HCT116 (cell line): ENCODE results near the gene RAB25. TPM values are rescaled to one million over a fixed set of nuclear protein-coding genes. Genes with fewer than 3 reads are reported as not detected.

ENCODE experiments used
- ATAC-seq: fragments of 200-7000 bp; cut with Tn5 transposase; 2 replicates; pipeline ENCODE4 v1.9.1; 2020; ENCODE audit warnings: mild to moderate bottlenecking, moderate library complexity
- BruUV-seq: library from RNA; stranded (reverse); fragments of 400-500 nt; replicated peaks from 2 replicates; lab custom pipeline; 2021; lab: Mats Ljungman, UMichigan
- CTCF ChIA-PET: fragments of 300-600 bp; sonication (Branson Sonifier 250); formaldehyde crosslinking; loops from one replicate; lab custom pipeline; 2021; ENCODE audit warnings: antibody characterized with exemption; lab: Charles Lee
- POLR2A ChIA-PET: fragments of 300-600, 350-600 bp; sonication (Branson Sonifier 250); formaldehyde crosslinking; loops from one replicate; lab custom pipeline; 2021; ENCODE audit warnings: antibody characterized with exemption; lab: Charles Lee
- RAD21 ChIA-PET, 2 experiments: fragments of 300-600 bp; sonication (Branson Sonifier 250); formaldehyde crosslinking; loops; one replicate each; lab custom pipeline; 2023; ENCODE audit warnings: low total read pairs in 2 of 2; ENCODE audit not compliant: uncharacterized antibody in 2 of 2, unreplicated experiment in 2 of 2, low non-redundant PET in 1 of 2; lab: Charles Lee
- DNase-seq: peaks from one replicate; pipeline ENCODE4 v3.0.0-alpha.2; 2010; ENCODE audit warnings: low read depth, low spot score
- H2AFZ ChIP-seq: fragments of 200-600 bp; shearing (Covaris generic), sonication (generic); 2 replicates; pipeline ENCODE4 v1.6.1; 2017; ENCODE audit warnings: low read depth, mixed run types, mixed read lengths, antibody characterized with exemption, low read length; ENCODE audit not compliant: poor library complexity, severe bottlenecking
- H3K27ac ChIP-seq: 2 replicates; pipeline ENCODE4 v1.5.1; 2012; ENCODE audit warnings: low read depth, low read length
- H3K27me3 ChIP-seq: fragments of 200-600 bp; sonication (generic); 2 replicates; pipeline ENCODE4 v1.6.1; 2016; ENCODE audit warnings: mixed run types, low read length, mixed read lengths; ENCODE audit not compliant: insufficient read depth
- H3K36me3 ChIP-seq, 2 experiments: fragments of 200-500 bp in 1 of 2; fragments of 200-600 bp in 1 of 2; sonication (Bioruptor generic) in 1 of 2; sonication (generic) in 1 of 2; 2 replicates each; pipeline versions ENCODE4 v1.5.1 to v1.6.1; 2014 to 2016; ENCODE audit warnings: low read length in 2 of 2, inconsistent platforms in 1 of 2, mixed read lengths in 1 of 2, mixed run types in 1 of 2; ENCODE audit not compliant: insufficient read depth in 2 of 2, control insufficient read depth in 1 of 2
- H3K4me1 ChIP-seq, 2 experiments: fragments of 200-600 bp in 1 of 2; sonication (generic) in 1 of 2; 2 replicates each; pipeline versions ENCODE4 v1.5.1 to v1.6.1; 2012 to 2017; ENCODE audit warnings: low read length in 2 of 2, inconsistent platforms in 1 of 2, mild to moderate bottlenecking in 1 of 2, mixed read lengths in 1 of 2, mixed run types in 1 of 2, moderate library complexity in 1 of 2; ENCODE audit not compliant: insufficient read depth in 2 of 2, control insufficient read depth in 1 of 2
- H3K4me2 ChIP-seq: fragments of 200-600 bp; sonication (generic); 2 replicates; pipeline ENCODE4 v1.6.1; 2017; ENCODE audit warnings: mixed run types, low read length, mixed read lengths
- H3K4me3 ChIP-seq, 2 experiments: fragments of 200-600 bp in 1 of 2; sonication (generic) in 1 of 2; replicated peaks in 1 of 2; 2 replicates each; pipeline ENCODE4 v1.5.1; 2011 to 2016; ENCODE audit warnings: low read length in 2 of 2, control low read depth in 1 of 2, low read depth in 1 of 2, mild to moderate bottlenecking in 1 of 2, mixed read lengths in 1 of 2, mixed run types in 1 of 2
- H3K79me2 ChIP-seq: fragments of 200-600 bp; sonication (generic); 2 replicates; pipeline ENCODE4 v1.6.1; 2017; ENCODE audit warnings: mild to moderate bottlenecking, mixed run types, low read length, moderate library complexity, mixed read lengths; ENCODE audit not compliant: insufficient read depth
- H3K9ac ChIP-seq: fragments of 200-600 bp; sonication (generic); 2 replicates; pipeline ENCODE4 v1.6.1; 2016; ENCODE audit warnings: low read length, mixed read lengths
- H3K9me2 ChIP-seq: fragments of 200-600 bp; sonication (generic), shearing (Covaris generic); 2 replicates; pipeline ENCODE4 v1.6.1; 2017; ENCODE audit warnings: mixed run types, mild to moderate bottlenecking, moderate library complexity; ENCODE audit not compliant: insufficient read depth
- H3K9me3 ChIP-seq, 2 experiments: fragments of 200-500 bp in 1 of 2; fragments of 200-600 bp in 1 of 2; sonication (Bioruptor generic) in 1 of 2; sonication (generic) in 1 of 2; 2 replicates each; pipeline ENCODE4 v1.6.1; 2014 to 2017; ENCODE audit warnings: low read length in 2 of 2, mixed read lengths in 2 of 2, inconsistent platforms in 1 of 2, low read depth in 1 of 2, mild to moderate bottlenecking in 1 of 2, mixed run types in 1 of 2, moderate library complexity in 1 of 2; ENCODE audit not compliant: control insufficient read depth in 1 of 2, insufficient read depth in 1 of 2
- H4K20me1 ChIP-seq: fragments of 200-600 bp; sonication (generic), shearing (Covaris generic); 2 replicates; pipeline ENCODE4 v1.6.1; 2017; ENCODE audit warnings: mixed run types, mild to moderate bottlenecking, moderate library complexity; ENCODE audit not compliant: insufficient read depth
- CEBPB ChIP-seq: IDR thresholded peaks from 2 replicates; pipeline ENCODE4 v1.6.1; 2012; ENCODE audit warnings: low read depth
- ELF1 ChIP-seq: IDR thresholded peaks from 2 replicates; pipeline ENCODE4 v1.6.1; 2012; ENCODE audit warnings: low read depth, borderline replicate concordance
- EZH2 ChIP-seq: fragments of 200-600 bp; sonication (generic); IDR thresholded peaks from 2 replicates; pipeline ENCODE4 v1.6.1; 2017; ENCODE audit warnings: antibody characterized with exemption, mixed run types
- EZH2phosphoT487 ChIP-seq: fragments of 200-600 bp; IDR thresholded peaks from 2 replicates; pipeline ENCODE4 v1.6.1; 2018; ENCODE audit warnings: antibody characterized with exemption, borderline replicate concordance
- FOSL1 ChIP-seq: IDR thresholded peaks from 2 replicates; pipeline ENCODE4 v1.6.1; 2012; ENCODE audit warnings: low read depth
- MAX ChIP-seq: IDR thresholded peaks from 2 replicates; pipeline ENCODE4 v1.6.1; 2012
- POLR2A ChIP-seq: IDR thresholded peaks from 2 replicates; pipeline ENCODE4 v1.7.0; 2011; ENCODE audit warnings: borderline replicate concordance; ENCODE audit not compliant: insufficient read depth, insufficient read length; ENCODE audit errors: extremely low read depth
- POLR2AphosphoS5 ChIP-seq: IDR thresholded peaks from 2 replicates; pipeline ENCODE4 v1.6.1; 2011; ENCODE audit warnings: mild to moderate bottlenecking, low read depth, low read length, moderate library complexity
- RAD21 ChIP-seq: IDR thresholded peaks from 2 replicates; pipeline ENCODE4 v1.6.1; 2012; ENCODE audit warnings: low read depth, mild to moderate bottlenecking
- SIN3A ChIP-seq: IDR thresholded peaks from 2 replicates; pipeline ENCODE4 v1.6.1; 2012; ENCODE audit warnings: low read depth
- SRF ChIP-seq: IDR thresholded peaks from 2 replicates; pipeline ENCODE4 v1.6.1; 2012; ENCODE audit warnings: low read depth
- YY1 ChIP-seq: IDR thresholded peaks from 2 replicates; pipeline ENCODE4 v1.6.1; 2011; ENCODE audit warnings: low read length, low read depth, moderate library complexity, mild to moderate bottlenecking; ENCODE audit not compliant: insufficient replicate concordance; ENCODE audit errors: extremely low read depth
- ZFX ChIP-seq: fragments of 450-650 bp; IDR thresholded peaks from 2 replicates; pipeline ENCODE4 v1.6.1; 2017
- ZNF274 ChIP-seq: fragments of 200-500 bp; sonication (Bioruptor generic); IDR thresholded peaks from 2 replicates; pipeline ENCODE4 v1.6.1; 2014; ENCODE audit warnings: mild to moderate bottlenecking, low read depth, low read length, inconsistent platforms
- intact Hi-C: fragments of 100-400 bp; cut with micrococcal nuclease; formaldehyde crosslinking; loops from 2 replicates; pipeline ENCODE4 v1.10.0; 2022
- total RNA-seq: library from RNA; stranded (reverse); gene quantifications from one replicate; pipeline ENCODE4 v1.2.1, GENCODE V29; 2021; ENCODE audit not compliant: unreplicated experiment

RAB25 gene
- total RNA-seq, 1 experiment from 2014 or later = 142 TPM

- Histone ChIP-seq H4K20me1 (no peaks in the 10 kb centered on the region), H3K4me1 (peaks cover 6 to 24% of the 10 kb centered on the region in 2 experiments; a peak in 3 of 4 replicates), H3K9ac (peak overlapping the region; percentile 94), H3K9me3 (no peaks in the 10 kb centered on the region), H3K4me3 (peak overlapping the region; percentile 89 to 95), H3K79me2 (peaks cover 33% of the 10 kb centered on the region), H3K27ac (peak overlapping the region; percentile 92), H3K36me3 (no peaks in the 10 kb centered on the region; a peak in 1 of 4 replicates), H2AFZ (no peak overlapping the region), H3K27me3 (no peaks in the 10 kb centered on the region), H3K9me2 (no peaks in the 10 kb centered on the region), H3K4me2 (peak overlapping the region; percentile 100)
- ATAC-seq (no peak), DNase-seq (no peak)
- BruUV-seq = TSS peak; percentile 69
- ChIA-PET RAD21 (no interaction called here), POLR2A (no interaction called here), CTCF (no interaction called here)
- intact Hi-C loops = loop anchor here (2.0 kb wide), 1 partner anchor 35 kb away; the partner anchor contains the start of gene SSR2
- TF ChIP-seq SRF (no peak), ELF1 (no peak), SIN3A (no peak), ZFX (no peak), ZNF274 (no peak), FOSL1 (no peak), CEBPB (no peak), EZH2 (no peak), RAD21 (no peak), POLR2A (no peak), YY1 (no peak), POLR2AphosphoS5 (no peak), MAX (no peak), EZH2phosphoT487 (no peak)
Observed at GRCh38 chr1:156055281-156056048, 5.5 kb upstream of the RAB25 start.
